HepG2 (cell line): ENCODE data around the gene TTC9. TPM values are rescaled to one million over a fixed set of nuclear protein-coding genes. Genes with fewer than 3 reads are reported as not detected.

Source experiments
- ATF6 ChIP-seq: sonication (generic); formaldehyde crosslinking; conservative IDR thresholded peaks from 2 replicates; pipeline ENCODE4 v1.4.0; 2020; ENCODE audit warnings: missing genetic modification reagents
- DR1 ChIP-seq: sonication (generic); formaldehyde crosslinking; IDR thresholded peaks from 2 replicates; pipeline ENCODE4 v1.8.0; 2021; ENCODE audit warnings: mild to moderate bottlenecking, missing genetic modification reagents, inconsistent platforms
- FLYWCH1 ChIP-seq: sonication (generic); formaldehyde crosslinking; IDR thresholded peaks from 2 replicates; pipeline ENCODE4 v1.8.1; 2023; ENCODE audit warnings: mild to moderate bottlenecking, missing genetic modification reagents
- ZNF205 ChIP-seq: IDR thresholded peaks from 2 replicates; pipeline ENCODE4 v1.6.1; 2018; ENCODE audit warnings: missing biosample characterization, missing genetic modification reagents
- ZNF564 ChIP-seq: sonication (generic); formaldehyde crosslinking; IDR thresholded peaks from 2 replicates; pipeline ENCODE4 v1.8.1; 2023; ENCODE audit warnings: mild to moderate bottlenecking, missing genetic modification reagents
- ZNF629 ChIP-seq: sonication (generic); formaldehyde crosslinking; conservative IDR thresholded peaks from 2 replicates; pipeline ENCODE4 v1.5.0; 2020; ENCODE audit warnings: missing genetic modification reagents
- polyA plus RNA-seq, 8 experiments: library from polyadenylated mRNA; depleted of rRNA in 3 of 8; stranded (reverse) in 7 of 8; unstranded in 1 of 8; fragments of >200 nt; fragmentation: Illumina TruSeq in 4 of 8; extraction: Trizol in 4 of 8; gene quantifications; 2 replicates each; pipeline versions ENCODE4 v1.2.1 to v1.2.3, GENCODE V29; 2011 to 2016; ENCODE audit warnings: low read depth in 4 of 8, missing spikeins in 1 of 8, mixed read lengths in 1 of 8; ENCODE audit not compliant: insufficient read depth in 1 of 8
- total RNA-seq, 5 experiments: library from RNA; depleted of rRNA; stranded (reverse); fragments of >200 nt; fragmentation: Illumina TruSeq; extraction: Trizol; gene quantifications; 2 replicates each; pipeline ENCODE4 v1.2.3, GENCODE V29; 2016; ENCODE audit warnings: low read depth in 1 of 5
- TF ChIP-seq, protein P1 (sequence below): sonication (generic); formaldehyde crosslinking; IDR thresholded peaks from 2 replicates; pipeline ENCODE4 v1.9.0; 2021; ENCODE audit warnings: mild to moderate bottlenecking, missing genetic modification reagents
- TF ChIP-seq, protein P2 (sequence below): sonication (generic); formaldehyde crosslinking; IDR thresholded peaks from 2 replicates; pipeline ENCODE4 v1.5.1; 2020; ENCODE audit warnings: mild to moderate bottlenecking, missing genetic modification reagents, moderate library complexity

Gene TTC9
- total and polyA plus RNA-seq, 2 of the 13 experiments (the other 11 are each of a cell fraction or from before 2014, with no cell fraction given), result 0.13 to 0.30 TPM

GRCh38 chr14:70696026-70696425 lies 54.3 kb downstream of the TTC9 start (continued):
- TF ChIP-seq, protein P1, sequence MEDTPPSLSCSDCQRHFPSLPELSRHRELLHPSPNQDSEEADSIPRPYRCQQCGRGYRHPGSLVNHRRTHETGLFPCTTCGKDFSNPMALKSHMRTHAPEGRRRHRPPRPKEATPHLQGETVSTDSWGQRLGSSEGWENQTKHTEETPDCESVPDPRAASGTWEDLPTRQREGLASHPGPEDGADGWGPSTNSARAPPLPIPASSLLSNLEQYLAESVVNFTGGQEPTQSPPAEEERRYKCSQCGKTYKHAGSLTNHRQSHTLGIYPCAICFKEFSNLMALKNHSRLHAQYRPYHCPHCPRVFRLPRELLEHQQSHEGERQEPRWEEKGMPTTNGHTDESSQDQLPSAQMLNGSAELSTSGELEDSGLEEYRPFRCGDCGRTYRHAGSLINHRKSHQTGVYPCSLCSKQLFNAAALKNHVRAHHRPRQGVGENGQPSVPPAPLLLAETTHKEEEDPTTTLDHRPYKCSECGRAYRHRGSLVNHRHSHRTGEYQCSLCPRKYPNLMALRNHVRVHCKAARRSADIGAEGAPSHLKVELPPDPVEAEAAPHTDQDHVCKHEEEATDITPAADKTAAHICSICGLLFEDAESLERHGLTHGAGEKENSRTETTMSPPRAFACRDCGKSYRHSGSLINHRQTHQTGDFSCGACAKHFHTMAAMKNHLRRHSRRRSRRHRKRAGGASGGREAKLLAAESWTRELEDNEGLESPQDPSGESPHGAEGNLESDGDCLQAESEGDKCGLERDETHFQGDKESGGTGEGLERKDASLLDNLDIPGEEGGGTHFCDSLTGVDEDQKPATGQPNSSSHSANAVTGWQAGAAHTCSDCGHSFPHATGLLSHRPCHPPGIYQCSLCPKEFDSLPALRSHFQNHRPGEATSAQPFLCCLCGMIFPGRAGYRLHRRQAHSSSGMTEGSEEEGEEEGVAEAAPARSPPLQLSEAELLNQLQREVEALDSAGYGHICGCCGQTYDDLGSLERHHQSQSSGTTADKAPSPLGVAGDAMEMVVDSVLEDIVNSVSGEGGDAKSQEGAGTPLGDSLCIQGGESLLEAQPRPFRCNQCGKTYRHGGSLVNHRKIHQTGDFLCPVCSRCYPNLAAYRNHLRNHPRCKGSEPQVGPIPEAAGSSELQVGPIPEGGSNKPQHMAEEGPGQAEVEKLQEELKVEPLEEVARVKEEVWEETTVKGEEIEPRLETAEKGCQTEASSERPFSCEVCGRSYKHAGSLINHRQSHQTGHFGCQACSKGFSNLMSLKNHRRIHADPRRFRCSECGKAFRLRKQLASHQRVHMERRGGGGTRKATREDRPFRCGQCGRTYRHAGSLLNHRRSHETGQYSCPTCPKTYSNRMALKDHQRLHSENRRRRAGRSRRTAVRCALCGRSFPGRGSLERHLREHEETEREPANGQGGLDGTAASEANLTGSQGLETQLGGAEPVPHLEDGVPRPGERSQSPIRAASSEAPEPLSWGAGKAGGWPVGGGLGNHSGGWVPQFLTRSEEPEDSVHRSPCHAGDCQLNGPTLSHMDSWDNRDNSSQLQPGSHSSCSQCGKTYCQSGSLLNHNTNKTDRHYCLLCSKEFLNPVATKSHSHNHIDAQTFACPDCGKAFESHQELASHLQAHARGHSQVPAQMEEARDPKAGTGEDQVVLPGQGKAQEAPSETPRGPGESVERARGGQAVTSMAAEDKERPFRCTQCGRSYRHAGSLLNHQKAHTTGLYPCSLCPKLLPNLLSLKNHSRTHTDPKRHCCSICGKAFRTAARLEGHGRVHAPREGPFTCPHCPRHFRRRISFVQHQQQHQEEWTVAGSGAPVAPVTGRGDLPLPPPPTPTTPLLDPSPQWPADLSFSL (CRISPR knock-in tag), result no peak
- TF ChIP-seq ATF6 (CRISPR knock-in tag) (no peak), ZNF205 (no peak), DR1 (no peak), FLYWCH1 (CRISPR knock-in tag) (no peak), ZNF564 (no peak), ZNF629 (CRISPR knock-in tag) (no peak)
- TF ChIP-seq, protein P2, sequence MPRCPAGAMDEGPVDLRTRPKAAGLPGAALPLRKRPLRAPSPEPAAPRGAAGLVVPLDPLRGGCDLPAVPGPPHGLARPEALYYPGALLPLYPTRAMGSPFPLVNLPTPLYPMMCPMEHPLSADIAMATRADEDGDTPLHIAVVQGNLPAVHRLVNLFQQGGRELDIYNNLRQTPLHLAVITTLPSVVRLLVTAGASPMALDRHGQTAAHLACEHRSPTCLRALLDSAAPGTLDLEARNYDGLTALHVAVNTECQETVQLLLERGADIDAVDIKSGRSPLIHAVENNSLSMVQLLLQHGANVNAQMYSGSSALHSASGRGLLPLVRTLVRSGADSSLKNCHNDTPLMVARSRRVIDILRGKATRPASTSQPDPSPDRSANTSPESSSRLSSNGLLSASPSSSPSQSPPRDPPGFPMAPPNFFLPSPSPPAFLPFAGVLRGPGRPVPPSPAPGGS (CRISPR knock-in tag), result no peak
- TF ChIP-seq, all 625 proteins: peak for 0
